Trophoblast cell (in vitro differentiated cells and primary cell): ENCODE data around the gene IRX4.

ENCODE experiments used
- DNase-seq, 2 donors: peaks; one replicate each; pipeline ENCODE4 v3.0.0-alpha.2; 2016
- H2AFZ ChIP-seq: 2 replicates; pipeline ENCODE4 v1.6.1; 2013; ENCODE audit warnings: low read length, moderate library complexity, mild to moderate bottlenecking; ENCODE audit not compliant: insufficient read depth, poor library complexity
- H2AK5ac ChIP-seq: 2 replicates; pipeline ENCODE4 v1.6.1; 2013; ENCODE audit warnings: mild to moderate bottlenecking, low read length
- H2BK120ac ChIP-seq: 2 replicates; pipeline ENCODE4 v1.6.1; 2013; ENCODE audit warnings: low read length, mild to moderate bottlenecking, moderate library complexity; ENCODE audit not compliant: insufficient read depth, poor library complexity
- H2BK12ac ChIP-seq: 2 replicates; pipeline ENCODE4 v1.6.1; 2013; ENCODE audit warnings: mild to moderate bottlenecking, low read length, moderate library complexity
- H2BK5ac ChIP-seq: 2 replicates; pipeline ENCODE4 v1.6.1; 2013; ENCODE audit warnings: low read length, low read depth, moderate library complexity, mild to moderate bottlenecking; ENCODE audit not compliant: poor library complexity
- H3K14ac ChIP-seq: 2 replicates; pipeline ENCODE4 v1.6.1; 2013; ENCODE audit warnings: mild to moderate bottlenecking, low read length
- H3K18ac ChIP-seq: 2 replicates; pipeline ENCODE4 v1.6.1; 2013; ENCODE audit warnings: mild to moderate bottlenecking, low read length
- H3K23ac ChIP-seq: 2 replicates; pipeline ENCODE4 v1.6.1; 2013; ENCODE audit warnings: low read length
- H3K27ac ChIP-seq: 2 replicates; pipeline ENCODE4 v1.5.1; 2013; ENCODE audit warnings: low read depth, mild to moderate bottlenecking, inconsistent platforms, low read length, moderate library complexity
- H3K27me3 ChIP-seq: 2 replicates; pipeline ENCODE4 v1.6.1; 2013; ENCODE audit warnings: inconsistent platforms, mild to moderate bottlenecking, low read length, moderate library complexity; ENCODE audit not compliant: insufficient read depth
- H3K36me3 ChIP-seq, 2 experiments: 1 replicate in 1 of 2; 2 replicates in 1 of 2; pipeline ENCODE4 v1.6.1; 2013; ENCODE audit warnings: low read length in 2 of 2, mild to moderate bottlenecking in 2 of 2, moderate library complexity in 1 of 2; ENCODE audit not compliant: insufficient read depth in 2 of 2, control insufficient read depth in 1 of 2
- H3K4ac ChIP-seq: 2 replicates; pipeline ENCODE4 v1.6.1; 2013; ENCODE audit warnings: low read depth, mild to moderate bottlenecking, low read length, moderate library complexity
- H3K4me1 ChIP-seq, 2 experiments: 1 replicate in 1 of 2; 2 replicates in 1 of 2; pipeline ENCODE4 v1.6.1; 2013; ENCODE audit warnings: low read length in 2 of 2, mild to moderate bottlenecking in 2 of 2, moderate library complexity in 1 of 2; ENCODE audit not compliant: insufficient read depth in 2 of 2, control insufficient read depth in 1 of 2
- H3K4me2 ChIP-seq: 2 replicates; pipeline ENCODE4 v1.6.1; 2013; ENCODE audit warnings: inconsistent platforms, mild to moderate bottlenecking, low read length, moderate library complexity
- H3K4me3 ChIP-seq: 2 replicates; pipeline ENCODE4 v1.5.1; 2013; ENCODE audit warnings: mild to moderate bottlenecking, low read depth, low read length, inconsistent platforms
- H3K79me1 ChIP-seq: one replicate; pipeline ENCODE4 v1.6.1; 2013; ENCODE audit warnings: low read length
- H3K79me2 ChIP-seq: 2 replicates; pipeline ENCODE4 v1.6.1; 2013; ENCODE audit warnings: low read length, mild to moderate bottlenecking; ENCODE audit not compliant: control insufficient read depth, insufficient read depth, poor library complexity
- H3K9ac ChIP-seq: 2 replicates; pipeline ENCODE4 v1.6.1; 2013; ENCODE audit warnings: mild to moderate bottlenecking, low read length
- H3K9me3 ChIP-seq: 2 replicates; pipeline ENCODE4 v1.6.1; 2013; ENCODE audit warnings: low read depth, mild to moderate bottlenecking, control low read depth, inconsistent platforms, low read length; ENCODE audit not compliant: insufficient read depth
- H4K12ac ChIP-seq: 2 replicates; pipeline ENCODE4 v1.6.1; 2013; ENCODE audit warnings: low read depth, mild to moderate bottlenecking, low read length, moderate library complexity
- H4K8ac ChIP-seq: 2 replicates; pipeline ENCODE4 v1.6.1; 2013; ENCODE audit warnings: low read depth, mild to moderate bottlenecking, low read length, moderate library complexity
- H4K91ac ChIP-seq: one replicate; pipeline ENCODE4 v1.6.1; 2013; ENCODE audit warnings: low read depth, mild to moderate bottlenecking, low read length, moderate library complexity
- WGBS: extraction: QIAGEN DNeasy Blood & Tissue Kit; methylation state at CpG from one replicate; pipeline ENCODE4 v1.1.7; 2013; ENCODE audit warnings: missing lambda C conversion rate; ENCODE audit not compliant: insufficient read length, insufficient coverage; ENCODE audit errors: extremely low coverage; 5-methylcytosine and 5-hydroxymethylcytosine counted together

The IRX4 gene

DNA sequence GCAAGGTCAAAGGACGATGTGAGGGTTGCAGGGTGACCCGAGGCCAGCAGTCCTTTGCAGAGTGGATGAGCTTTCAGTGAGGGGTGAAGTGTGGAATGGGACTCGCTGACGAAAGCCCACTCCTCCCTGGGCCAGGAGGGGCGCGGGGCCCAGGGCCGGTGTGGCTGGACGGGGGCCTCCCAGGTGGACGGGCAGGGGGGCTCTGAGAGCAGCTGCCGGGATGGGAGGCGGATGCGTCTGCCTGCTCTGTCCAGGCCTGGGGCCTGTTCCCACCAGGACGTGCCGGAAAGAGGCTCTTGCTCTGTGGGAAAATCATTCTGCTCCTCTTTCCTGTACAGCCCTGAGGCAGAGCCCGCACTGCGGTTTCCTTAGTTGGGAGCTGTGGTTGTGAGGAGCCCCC is 24.3 kb downstream of the IRX4 start:
- Histone ChIP-seq H3K18ac (no peak overlapping the region), H2AK5ac (no peak overlapping the region), H3K79me2 (no peaks in the 10 kb centered on the region), H3K27ac (no peak overlapping the region), H3K4ac (no peak overlapping the region), H3K36me3 (no peaks in the 10 kb centered on the region), H2BK5ac (no peak overlapping the region), H2BK120ac (no peak overlapping the region), H3K4me1 (peaks cover 6 to 8% of the 10 kb centered on the region in 2 experiments), H3K23ac (no peak overlapping the region), H3K4me3 (no peak overlapping the region), H2AFZ (no peak overlapping the region), H2BK12ac (no peak overlapping the region), H4K91ac (no peak overlapping the region), H3K4me2 (no peak overlapping the region), H4K12ac (no peak overlapping the region), H3K14ac (no peak overlapping the region), H3K79me1 (no peaks in the 10 kb centered on the region), H4K8ac (no peak overlapping the region), H3K9me3 (no peaks in the 10 kb centered on the region), H3K9ac (no peak overlapping the region), H3K27me3 (peaks cover 2% of the 10 kb centered on the region)
- no CpG with 5 or more reads among the region's 16 CpGs for WGBS
- DNase-seq: no peak

DNA sequence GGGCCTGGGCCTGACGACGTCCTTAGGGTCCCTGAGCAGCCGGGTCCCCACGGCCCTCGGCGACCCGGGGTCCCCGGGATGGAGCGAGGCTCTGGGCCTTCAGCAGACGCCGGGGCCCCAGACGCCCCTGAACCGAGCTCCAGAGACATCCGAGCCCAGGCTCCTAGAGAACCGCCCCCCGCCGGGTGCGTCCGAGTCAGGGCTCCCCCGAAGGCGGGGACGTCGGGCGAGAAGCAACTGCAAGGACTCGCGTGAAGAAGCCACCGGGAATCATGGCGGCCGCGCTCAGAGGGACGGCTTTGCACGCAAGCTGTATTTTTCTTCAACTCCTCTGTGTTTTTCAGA is 25.5 kb downstream of the IRX4 start:
- no peak overlapping the region for H2AFZ ChIP-seq
- no peak overlapping the region for H3K18ac ChIP-seq
- H3K79me1 ChIP-seq: no peaks in the 10 kb centered on the region
- H3K4me2 ChIP-seq: no peak overlapping the region
- H3K27ac ChIP-seq: no peak overlapping the region
- WGBS: no CpG with 5 or more reads among the region's 32 CpGs
- no peak overlapping the region for H3K23ac ChIP-seq
- no peak overlapping the region for H3K4ac ChIP-seq
- H2BK12ac ChIP-seq: no peak overlapping the region
- H3K9me3 ChIP-seq: peaks cover 1% of the 10 kb centered on the region
- H3K9ac ChIP-seq: no peak overlapping the region
- H3K14ac ChIP-seq: no peak overlapping the region
- no peak overlapping the region for H2BK120ac ChIP-seq
- H3K79me2 ChIP-seq: no peaks in the 10 kb centered on the region
- no peak overlapping the region for H4K91ac ChIP-seq
- DNase-seq: no peak
- H2AK5ac ChIP-seq: no peak overlapping the region
- no peak overlapping the region for H2BK5ac ChIP-seq
- H4K12ac ChIP-seq: no peak overlapping the region
- no peak overlapping the region for H4K8ac ChIP-seq
- no peak overlapping the region for H3K4me3 ChIP-seq
- H3K27me3 ChIP-seq: peaks cover 2% of the 10 kb centered on the region
- no peaks in the 10 kb centered on the region for H3K36me3 ChIP-seq
- no peaks in the 10 kb centered on the region for H3K4me1 ChIP-seq

DNA sequence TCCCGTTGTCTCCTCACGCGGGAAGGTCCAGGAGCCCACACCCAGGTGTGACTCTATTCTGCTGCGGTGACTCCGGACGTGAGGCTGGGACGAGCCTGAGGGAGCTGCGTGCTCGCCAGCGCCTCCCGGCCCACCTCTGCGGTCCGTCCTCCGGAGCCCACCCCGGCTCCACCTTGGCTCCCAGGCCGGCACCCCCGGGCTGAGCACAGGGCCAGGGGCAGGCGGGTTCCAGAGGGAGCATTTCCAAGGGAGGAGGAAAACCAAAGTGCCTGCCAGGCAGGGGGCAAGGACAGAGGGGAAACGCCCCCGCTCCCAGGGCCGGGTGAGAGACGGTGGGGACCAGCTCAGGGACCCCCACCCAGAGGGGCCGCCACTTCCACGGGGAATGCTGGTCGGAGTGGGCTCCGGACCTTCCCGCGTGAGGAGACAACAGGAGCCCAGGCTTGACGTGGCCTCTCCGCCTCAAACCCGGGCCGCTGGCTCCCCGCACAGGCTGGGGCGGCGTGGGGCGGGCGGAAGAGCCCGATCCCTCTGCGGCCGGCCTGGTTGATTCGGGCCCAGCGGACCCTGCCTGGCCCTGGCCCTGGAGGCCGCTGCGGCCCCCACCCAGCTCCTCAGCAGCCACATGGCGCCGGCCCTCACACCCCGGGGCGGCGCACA is 26.0 kb downstream of the IRX4 start:
- Histone ChIP-seq H3K4me3 (no peak overlapping the region), H3K4ac (no peak overlapping the region), H2BK5ac (no peak overlapping the region), H4K8ac (no peak overlapping the region), H3K36me3 (no peaks in the 10 kb centered on the region), H3K14ac (no peak overlapping the region), H4K12ac (no peak overlapping the region), H3K18ac (no peak overlapping the region), H3K4me1 (peaks cover 0 to 1% of the 10 kb centered on the region in 2 experiments), H2BK12ac (no peak overlapping the region), H3K79me2 (no peaks in the 10 kb centered on the region), H3K4me2 (no peak overlapping the region), H3K27me3 (peaks cover 2% of the 10 kb centered on the region), H3K9ac (no peak overlapping the region), H3K79me1 (no peaks in the 10 kb centered on the region), H2AK5ac (no peak overlapping the region), H4K91ac (no peak overlapping the region), H2BK120ac (no peak overlapping the region), H3K23ac (no peak overlapping the region), H3K9me3 (peaks cover 5% of the 10 kb centered on the region), H3K27ac (no peak overlapping the region), H2AFZ (no peak overlapping the region)
- no peak for DNase-seq
- WGBS: no CpG with 5 or more reads among the region's 49 CpGs

DNA sequence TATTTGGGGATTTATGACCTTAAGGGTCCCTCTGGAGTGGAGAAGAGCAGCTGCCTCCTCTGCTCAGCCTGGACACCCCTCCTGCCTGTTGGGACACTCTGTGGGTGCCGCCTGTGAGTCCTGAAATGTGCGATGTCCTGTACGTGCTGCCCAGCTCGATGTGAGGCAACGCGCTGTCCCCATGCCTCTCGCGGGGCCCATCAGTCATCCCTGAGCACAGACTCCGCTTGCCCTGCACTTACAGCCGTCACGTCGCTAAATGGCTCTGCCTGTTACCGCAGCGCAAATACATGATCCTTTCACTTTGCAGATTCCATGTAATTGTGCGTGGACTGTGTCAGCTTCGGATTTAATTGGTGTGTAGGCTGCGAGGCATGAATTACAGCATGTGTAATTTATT is 27.1 kb downstream of the IRX4 start:
- no peak overlapping the region for H4K8ac ChIP-seq
- H4K91ac ChIP-seq: no peak overlapping the region
- no peak overlapping the region for H2BK5ac ChIP-seq
- no peak overlapping the region for H3K4me2 ChIP-seq
- no peak overlapping the region for H4K12ac ChIP-seq
- H3K4me1 ChIP-seq: peaks cover 6 to 9% of the 10 kb centered on the region in 2 experiments
- H2AFZ ChIP-seq: no peak overlapping the region
- H3K79me2 ChIP-seq: no peaks in the 10 kb centered on the region
- H3K36me3 ChIP-seq: no peaks in the 10 kb centered on the region
- no peak overlapping the region for H2AK5ac ChIP-seq
- H3K4me3 ChIP-seq: peak overlapping the region; percentile 30
- H3K14ac ChIP-seq: no peak overlapping the region
- no CpG with 5 or more reads among the region's 17 CpGs for WGBS
- H3K9ac ChIP-seq: no peak overlapping the region
- H3K23ac ChIP-seq: no peak overlapping the region
- no peak for DNase-seq
- H3K18ac ChIP-seq: no peak overlapping the region
- H3K9me3 ChIP-seq: peaks cover 7% of the 10 kb centered on the region
- H2BK12ac ChIP-seq: no peak overlapping the region
- peaks cover 5% of the 10 kb centered on the region for H3K27me3 ChIP-seq
- H3K27ac ChIP-seq: no peak overlapping the region
- H2BK120ac ChIP-seq: no peak overlapping the region
- H3K4ac ChIP-seq: no peak overlapping the region
- no peaks in the 10 kb centered on the region for H3K79me1 ChIP-seq
